ENCODE measurements around the gene EEFSEC. TPM values are rescaled to one million over a fixed set of nuclear protein-coding genes. Genes with fewer than 3 reads are reported as not detected.

The EEFSEC gene
- total RNA-seq, 2 donors from 2014 or later: 10.5 to 12.8 TPM

DNA sequence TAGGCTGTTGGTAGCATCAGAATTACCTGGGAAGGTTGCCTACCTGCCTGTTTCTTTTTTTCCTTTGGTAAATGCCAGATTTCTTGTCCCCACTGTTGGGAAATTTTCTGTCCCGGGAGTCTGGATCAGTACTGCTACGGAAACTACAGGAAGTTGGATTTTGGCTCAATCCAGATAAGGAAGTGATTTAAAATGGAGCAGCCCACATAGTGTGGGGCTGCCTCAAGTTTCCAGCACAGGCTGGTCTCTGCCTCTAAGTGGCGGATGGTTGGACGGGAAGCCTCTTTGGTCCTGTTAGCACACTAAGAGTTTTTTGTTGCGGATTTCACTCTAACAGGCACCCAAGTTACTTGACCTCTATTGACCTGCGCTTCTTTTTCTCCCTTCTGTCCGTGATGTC lies 54.7 kb downstream of the EEFSEC start:
- Mint-ChIP-seq H3K4me1 (no peaks in the 10 kb centered on the region), H3K27ac (no peak overlapping the region), H3K36me3 (ENCODE audit: low read depth) (no peaks in the 10 kb centered on the region), H3K27me3 (no peaks in the 10 kb centered on the region), H3K4me3 (no peak overlapping the region), H3K9me3 (no peaks in the 10 kb centered on the region)
- ATAC-seq (replicated peaks): no peak

GRCh38 chr3:128210711-128211110 lies 57.4 kb downstream of the EEFSEC start:
- Mint-ChIP-seq H3K36me3 (ENCODE audit: low read depth) (no peaks in the 10 kb centered on the region), H3K4me1 (no peaks in the 10 kb centered on the region), H3K27ac (no peak overlapping the region), H3K27me3 (no peaks in the 10 kb centered on the region), H3K4me3 (no peak overlapping the region), H3K9me3 (no peaks in the 10 kb centered on the region)
- ATAC-seq (replicated peaks): no peak

DNA sequence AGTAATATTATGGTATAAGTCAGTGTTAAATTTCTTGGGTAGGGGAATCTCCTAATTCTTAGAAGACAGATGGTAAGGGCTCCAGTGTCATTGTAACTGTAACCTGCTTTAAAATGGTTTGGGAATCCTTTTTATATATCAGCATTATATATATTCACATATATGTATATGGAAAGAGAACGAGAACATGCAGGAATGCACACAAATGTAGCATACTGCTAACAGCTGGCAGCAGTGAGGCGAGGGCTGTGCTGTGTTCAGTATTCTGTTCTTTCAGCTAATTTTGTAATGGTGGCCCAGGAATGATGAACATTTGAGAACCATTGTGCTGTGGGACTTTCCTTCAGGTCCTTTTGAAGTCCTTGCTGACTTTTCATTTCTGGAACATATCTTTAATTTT lies 60.8 kb downstream of the EEFSEC start:
- H3K9me3 Mint-ChIP-seq: no peaks in the 10 kb centered on the region
- no peaks in the 10 kb centered on the region for H3K36me3 Mint-ChIP-seq (ENCODE audit: low read depth)
- no peaks in the 10 kb centered on the region for H3K27me3 Mint-ChIP-seq
- ATAC-seq (replicated peaks): no peak
- peaks cover 7% of the 10 kb centered on the region for H3K4me1 Mint-ChIP-seq
- H3K4me3 Mint-ChIP-seq: no peak overlapping the region
- no peak overlapping the region for H3K27ac Mint-ChIP-seq

DNA sequence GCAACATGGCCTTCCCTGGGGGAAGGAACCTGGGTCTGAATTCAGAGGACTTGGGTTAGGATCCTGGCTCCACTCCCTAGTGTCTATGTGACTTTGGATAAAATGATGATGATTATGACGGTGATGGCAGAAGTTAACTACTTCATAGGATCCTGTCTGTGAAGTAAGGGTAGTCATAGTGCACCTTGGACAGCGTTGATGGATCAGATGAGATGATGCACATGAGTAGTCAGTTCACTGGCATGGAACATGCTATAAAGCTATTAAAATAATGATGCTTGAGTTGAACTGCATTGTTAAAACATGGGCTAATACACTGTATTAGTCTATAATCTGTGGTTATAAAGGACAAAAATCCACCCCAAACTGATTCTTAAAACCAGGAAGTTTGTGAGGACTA lies 62.0 kb downstream of the EEFSEC start:
- no peak for ATAC-seq (replicated peaks)
- Mint-ChIP-seq H3K4me3 (no peak overlapping the region), H3K9me3 (no peaks in the 10 kb centered on the region), H3K27me3 (no peaks in the 10 kb centered on the region), H3K27ac (no peak overlapping the region), H3K4me1 (peaks cover 7% of the 10 kb centered on the region), H3K36me3 (ENCODE audit: low read depth) (no peaks in the 10 kb centered on the region)

DNA sequence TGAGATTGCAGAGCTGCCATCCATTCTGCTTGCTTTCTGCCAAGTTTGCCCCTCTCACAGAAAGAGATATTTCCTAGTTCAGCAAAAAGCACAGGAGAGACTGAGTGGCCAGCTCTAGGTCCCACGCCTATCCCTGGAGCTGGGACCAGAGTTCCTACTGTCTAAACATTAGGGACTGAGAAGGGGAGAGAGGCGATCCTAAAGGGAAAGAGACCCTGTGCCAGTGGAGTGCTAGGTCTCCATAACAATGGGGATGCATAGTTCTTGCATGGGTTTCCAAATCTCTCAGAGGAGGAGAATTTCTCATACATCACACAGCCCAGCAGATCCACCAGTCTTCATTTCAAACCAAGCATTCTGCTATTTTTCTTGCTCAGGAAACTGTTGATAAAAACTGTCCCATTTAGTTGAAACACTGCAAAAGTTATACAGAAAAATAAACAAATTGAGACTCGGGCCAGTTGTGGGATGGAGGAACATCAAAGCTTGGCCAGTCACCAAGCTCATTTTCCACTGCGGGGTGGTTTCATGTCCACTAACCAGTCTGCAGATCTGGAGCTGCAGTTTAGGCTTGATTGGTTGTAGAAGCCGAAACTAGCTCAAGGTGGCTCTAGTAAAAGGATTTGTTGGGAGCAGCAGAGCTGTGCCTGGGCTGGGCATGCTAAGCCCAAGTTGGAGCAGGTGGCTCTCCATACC lies 62.7 kb downstream of the EEFSEC start:
- H3K9me3 Mint-ChIP-seq: no peaks in the 10 kb centered on the region
- no peak overlapping the region for H3K27ac Mint-ChIP-seq
- H3K4me1 Mint-ChIP-seq: peaks cover 7% of the 10 kb centered on the region
- no peak for ATAC-seq (replicated peaks)
- no peak overlapping the region for H3K4me3 Mint-ChIP-seq
- no peaks in the 10 kb centered on the region for H3K27me3 Mint-ChIP-seq
- H3K36me3 Mint-ChIP-seq (ENCODE audit: low read depth): no peaks in the 10 kb centered on the region

DNA sequence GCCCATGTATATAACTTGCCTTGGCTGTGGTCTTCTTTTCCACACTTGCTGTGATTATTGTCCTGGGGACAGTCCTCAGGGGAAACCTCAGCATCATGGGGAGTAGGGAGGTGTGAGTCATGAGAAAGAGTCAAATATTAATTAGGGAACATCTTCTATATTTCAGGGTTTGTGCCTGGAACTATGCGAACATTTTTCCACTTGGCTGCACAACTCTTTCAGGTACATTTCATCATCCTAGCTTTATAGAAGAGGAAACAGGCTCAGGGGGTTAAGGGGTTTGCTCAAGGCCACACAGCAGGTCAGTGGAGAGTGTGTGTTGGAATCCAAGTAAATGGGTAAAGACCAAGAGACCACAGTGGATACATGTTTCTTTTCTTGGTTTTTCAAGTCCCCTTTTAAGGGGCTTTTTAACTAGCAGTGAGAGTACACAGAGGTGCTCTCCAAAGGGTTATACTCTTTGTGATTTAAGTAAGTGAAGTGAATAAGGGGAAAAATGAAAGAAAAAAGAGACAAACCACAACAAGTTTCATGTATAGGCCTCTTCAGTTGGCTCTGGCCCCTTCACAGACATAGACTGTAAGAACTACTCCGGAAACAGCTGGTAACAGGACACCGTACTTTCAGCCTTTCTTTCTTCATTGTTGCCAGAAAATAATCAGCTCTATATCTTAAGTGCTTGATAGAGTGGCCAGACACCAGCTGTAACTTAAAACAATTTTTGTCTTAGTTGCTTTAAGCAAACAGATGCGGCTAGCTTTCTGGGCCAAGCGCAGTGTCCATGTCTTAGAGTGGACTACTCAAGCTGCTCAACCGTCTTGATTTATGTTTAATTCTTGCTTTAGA lies 64.6 kb downstream of the EEFSEC start:
- no peaks in the 10 kb centered on the region for H3K27me3 Mint-ChIP-seq
- H3K4me1 Mint-ChIP-seq: peaks cover 7% of the 10 kb centered on the region
- H3K9me3 Mint-ChIP-seq: no peaks in the 10 kb centered on the region
- H3K27ac Mint-ChIP-seq: peak overlapping the region; percentile 71
- H3K4me3 Mint-ChIP-seq: no peak overlapping the region
- peak; percentile 16 for ATAC-seq (replicated peaks)
- no peaks in the 10 kb centered on the region for H3K36me3 Mint-ChIP-seq (ENCODE audit: low read depth)

GRCh38 chr3:128218548-128219257 lies 65.4 kb downstream of the EEFSEC start:
- Mint-ChIP-seq H3K27me3 (no peaks in the 10 kb centered on the region), H3K4me3 (no peak overlapping the region), H3K9me3 (no peaks in the 10 kb centered on the region), H3K4me1 (peaks cover 7% of the 10 kb centered on the region), H3K27ac (no peak overlapping the region), H3K36me3 (ENCODE audit: low read depth) (no peaks in the 10 kb centered on the region)
- no peak for ATAC-seq (replicated peaks)

- Mint-ChIP-seq H3K9me3 (no peaks in the 10 kb centered on the region), H3K27ac (no peak overlapping the region), H3K36me3 (ENCODE audit: low read depth) (no peaks in the 10 kb centered on the region), H3K27me3 (no peaks in the 10 kb centered on the region), H3K4me1 (peaks cover 7% of the 10 kb centered on the region), H3K4me3 (no peak overlapping the region)
- ATAC-seq (replicated peaks): no peak
These were observed 68.0 kb downstream of the EEFSEC start for GRCh38 chr3:128221328-128221727.

DNA sequence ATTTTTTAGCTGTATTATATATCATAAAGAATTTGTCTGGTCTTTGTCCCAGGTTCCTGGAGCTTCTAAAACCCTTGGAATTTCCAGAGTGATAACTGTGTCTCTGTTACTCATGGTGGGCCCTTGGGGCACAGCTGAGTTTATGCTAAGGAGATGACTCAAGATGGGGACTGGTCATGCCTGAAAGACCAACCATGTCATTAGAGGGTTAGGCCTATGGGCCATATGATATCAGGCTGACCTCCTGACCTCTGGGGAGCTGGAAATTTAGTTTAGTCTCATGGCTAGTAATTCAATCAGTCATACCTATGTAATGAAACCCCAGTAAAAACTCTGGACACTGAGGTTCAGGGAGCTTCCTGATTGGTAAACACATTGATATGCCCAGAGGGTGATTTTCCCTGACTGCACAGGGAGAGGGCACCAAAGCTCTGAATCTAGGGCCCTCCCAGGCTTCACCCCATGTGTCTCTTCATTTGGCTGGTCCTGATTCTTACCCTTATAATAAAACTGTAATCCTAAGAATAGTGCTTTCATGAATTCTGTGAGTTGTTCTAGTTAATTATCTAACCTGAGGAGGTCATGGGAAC lies 69.6 kb downstream of the EEFSEC start:
- no peak overlapping the region for H3K4me3 Mint-ChIP-seq
- no peak overlapping the region for H3K27ac Mint-ChIP-seq
- H3K9me3 Mint-ChIP-seq: no peaks in the 10 kb centered on the region
- ATAC-seq (replicated peaks): no peak
- H3K27me3 Mint-ChIP-seq: no peaks in the 10 kb centered on the region
- no peaks in the 10 kb centered on the region for H3K36me3 Mint-ChIP-seq (ENCODE audit: low read depth)
- H3K4me1 Mint-ChIP-seq: peaks cover under 1% of the 10 kb centered on the region

DNA sequence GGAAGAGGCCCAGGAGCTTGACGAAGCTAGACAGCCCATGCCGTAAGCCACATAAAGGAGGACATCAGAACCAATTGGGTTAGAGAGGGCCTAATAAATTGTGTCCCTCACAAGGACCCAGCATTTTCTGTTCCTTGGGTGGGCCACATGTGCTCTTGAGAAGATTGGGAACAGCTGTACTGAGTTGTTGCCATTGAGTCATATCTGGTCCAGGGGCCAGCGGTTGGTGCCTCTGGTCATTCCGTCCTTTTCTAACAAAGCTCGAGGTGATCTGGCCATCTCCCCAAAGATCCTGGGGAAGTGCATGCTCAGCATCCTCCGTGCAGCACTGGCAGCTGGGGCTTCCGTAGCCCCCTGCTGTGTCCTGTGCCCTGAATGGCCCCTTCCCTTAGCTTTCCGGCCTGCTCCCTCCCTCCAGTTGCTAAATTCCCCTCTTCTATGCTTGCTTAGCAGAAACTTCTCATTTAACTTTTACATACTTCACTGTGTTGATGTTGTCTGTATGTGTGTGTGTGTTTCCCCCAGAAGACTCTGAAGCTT lies 73.0 kb downstream of the EEFSEC start:
- no peaks in the 10 kb centered on the region for H3K4me1 Mint-ChIP-seq
- no peaks in the 10 kb centered on the region for H3K27me3 Mint-ChIP-seq
- no peak overlapping the region for H3K4me3 Mint-ChIP-seq
- ATAC-seq (replicated peaks): no peak
- H3K36me3 Mint-ChIP-seq (ENCODE audit: low read depth): no peaks in the 10 kb centered on the region
- no peaks in the 10 kb centered on the region for H3K9me3 Mint-ChIP-seq
- H3K27ac Mint-ChIP-seq: no peak overlapping the region

DNA sequence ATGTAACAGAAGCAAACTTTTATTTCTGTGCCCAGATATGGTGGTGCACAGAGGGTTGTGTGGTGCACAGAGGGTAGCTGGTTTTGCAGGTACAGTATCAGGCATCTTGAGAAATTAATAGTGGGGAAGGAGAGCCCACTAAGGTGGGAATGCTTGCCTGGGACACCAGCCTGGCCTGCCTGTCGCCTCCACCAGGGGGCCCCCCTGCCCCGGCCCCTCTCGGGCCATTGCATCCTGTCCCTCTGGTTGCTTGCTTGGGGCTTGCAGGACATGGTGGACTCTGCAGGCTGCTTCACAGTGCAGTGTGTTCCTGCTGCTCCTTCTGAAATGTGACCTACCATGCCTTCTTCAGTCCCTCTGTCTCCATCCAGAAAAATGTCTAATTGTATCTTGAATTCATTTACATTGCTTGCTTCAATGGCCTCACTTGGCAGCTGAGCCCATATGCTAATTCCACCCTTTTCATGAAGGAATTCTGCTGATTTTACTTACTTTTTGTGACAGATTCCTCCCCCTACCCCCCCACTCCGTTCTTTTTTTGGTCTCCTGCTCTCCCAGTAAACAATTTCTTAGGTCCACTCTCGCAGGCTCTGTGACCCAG lies 73.6 kb downstream of the EEFSEC start:
- H3K4me3 Mint-ChIP-seq: no peak overlapping the region
- H3K27me3 Mint-ChIP-seq: no peaks in the 10 kb centered on the region
- no peak overlapping the region for H3K27ac Mint-ChIP-seq
- H3K36me3 Mint-ChIP-seq (ENCODE audit: low read depth): no peaks in the 10 kb centered on the region
- no peaks in the 10 kb centered on the region for H3K4me1 Mint-ChIP-seq
- peak; percentile 60 for ATAC-seq (replicated peaks)
- no peaks in the 10 kb centered on the region for H3K9me3 Mint-ChIP-seq

GRCh38 chr3:128227507-128227906 lies 74.2 kb downstream of the EEFSEC start:
- Mint-ChIP-seq H3K27me3 (no peaks in the 10 kb centered on the region), H3K4me3 (no peak overlapping the region), H3K27ac (peak overlapping the region; percentile 13), H3K36me3 (ENCODE audit: low read depth) (no peaks in the 10 kb centered on the region), H3K9me3 (no peaks in the 10 kb centered on the region), H3K4me1 (no peaks in the 10 kb centered on the region)
- ATAC-seq (replicated peaks): no peak

GRCh38 chr3:128228366-128228910 lies 75.2 kb downstream of the EEFSEC start:
- no peaks in the 10 kb centered on the region for H3K27me3 Mint-ChIP-seq
- H3K27ac Mint-ChIP-seq: peak overlapping the region; percentile 13
- ATAC-seq (replicated peaks): no peak

More at GRCh38 chr3:128228366-128228910, 75.2 kb downstream of the EEFSEC start:
- Mint-ChIP-seq H3K4me3 (no peak overlapping the region), H3K4me1 (no peaks in the 10 kb centered on the region), H3K9me3 (no peaks in the 10 kb centered on the region), H3K36me3 (ENCODE audit: low read depth) (no peaks in the 10 kb centered on the region)

All from activated T-helper 17 cell treated with anti-CD3 and anti-CD28 coated beads, Interleukin-2, amount 50 U/mL, for 72 hours (primary cell).